ENCODE measurements around the gene PRSS1. TPM values are rescaled to one million over a fixed set of nuclear protein-coding genes. Genes with fewer than 3 reads are reported as not detected.

PRSS1 gene
- total RNA-seq (2014; rRNA removed; shearing (Covaris generic)) (not detected in 2 replicates), polyA plus RNA-seq (2016; fragmentation: Nextera tagmentation; extraction: Ambion mirVana) (not detected in 2 replicates)
- long read RNA-seq = 0 reads

DNA sequence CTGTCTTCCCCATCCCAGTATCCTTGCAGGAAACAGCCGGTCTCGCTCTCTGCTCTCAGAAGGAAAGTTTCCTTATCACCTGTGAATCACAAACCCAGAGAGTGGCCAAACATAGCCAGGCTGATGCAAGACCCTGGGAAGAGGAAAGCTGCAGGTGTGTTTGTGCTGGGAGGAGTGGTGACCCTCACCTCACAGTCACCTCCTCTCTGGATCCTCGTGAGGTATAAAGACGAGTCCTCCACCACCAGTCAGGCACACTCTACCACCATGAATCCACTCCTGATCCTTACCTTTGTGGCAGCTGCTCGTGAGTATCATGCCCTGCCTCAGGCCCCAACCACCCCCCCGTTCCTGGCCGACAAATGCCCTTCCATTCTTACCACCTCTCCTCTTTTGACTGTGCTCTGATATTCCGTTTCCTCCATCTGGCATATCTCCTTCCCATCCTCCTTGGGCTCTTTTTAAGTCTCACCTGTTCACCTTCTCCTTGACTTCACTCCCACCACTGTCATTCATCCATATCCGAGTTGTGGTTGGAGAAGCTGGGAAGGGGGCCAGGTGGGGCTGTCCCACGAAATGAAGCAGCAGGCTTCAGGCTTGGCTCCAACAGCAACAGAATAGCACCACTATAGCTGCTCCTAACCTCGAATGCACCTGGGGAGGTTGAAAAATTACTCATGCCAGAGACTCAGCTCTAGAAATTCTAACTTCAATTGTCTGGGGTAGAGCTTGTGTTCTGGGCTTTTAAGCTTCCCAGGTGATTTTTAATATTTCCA is at the start of gene PRSS1:
Gene PRSS1 (plus strand): TSS at position 255 of the 776 bp plus-strand sequence. CDS start 13 bp downstream, at position 268.
- Mint-ChIP-seq H3K27ac (no peak within 1 kb of the TSS), H3K27me3 (ENCODE audit: insufficient read depth, low read depth, poor library complexity) (peaks cover 13% of the 10 kb centered on the region)

More for the DNA sequence above, at the start of gene PRSS1:
- H3K36me3 Mint-ChIP-seq (ENCODE audit: low read depth) = 0 out of 3 replicates have a peak, but pooled peaks cover 2% of the 10 kb centered on the region
- no peaks in the 10 kb centered on the region for H3K9me3 Mint-ChIP-seq
- H3K79me2 ChIP-seq (replicated peaks; ENCODE audit: insufficient read depth) = no peaks in the 10 kb centered on the region
- H3K36me3 ChIP-seq (ENCODE audit: insufficient read depth) = no peaks in the 10 kb centered on the region
- H3K9me2 ChIP-seq (ENCODE audit: insufficient read depth) = no peaks in the 10 kb centered on the region
- H3F3A ChIP-seq (replicated peaks; ENCODE audit: low read depth) = no peaks in the 10 kb centered on the region
- no peaks in the 10 kb centered on the region for H3K27me3 ChIP-seq (ENCODE audit: insufficient read depth)
- no peak within 1 kb of the TSS for H3K4me2 ChIP-seq
- H3K4me1 Mint-ChIP-seq = no peaks in the 10 kb centered on the region
- no peak within 1 kb of the TSS for H2AFZ ChIP-seq
- ATAC-seq (no peak), DNase-seq (ENCODE audit: low spot score) (no peak)
- H3K4me3 Mint-ChIP-seq = no peak within 1 kb of the TSS
- no peaks in the 10 kb centered on the region for H4K20me1 ChIP-seq (replicated peaks; ENCODE audit: insufficient read depth)
- no peak within 1 kb of the TSS for H3K27ac ChIP-seq (ENCODE audit: low read depth)
- TF ChIP-seq, protein P1, sequence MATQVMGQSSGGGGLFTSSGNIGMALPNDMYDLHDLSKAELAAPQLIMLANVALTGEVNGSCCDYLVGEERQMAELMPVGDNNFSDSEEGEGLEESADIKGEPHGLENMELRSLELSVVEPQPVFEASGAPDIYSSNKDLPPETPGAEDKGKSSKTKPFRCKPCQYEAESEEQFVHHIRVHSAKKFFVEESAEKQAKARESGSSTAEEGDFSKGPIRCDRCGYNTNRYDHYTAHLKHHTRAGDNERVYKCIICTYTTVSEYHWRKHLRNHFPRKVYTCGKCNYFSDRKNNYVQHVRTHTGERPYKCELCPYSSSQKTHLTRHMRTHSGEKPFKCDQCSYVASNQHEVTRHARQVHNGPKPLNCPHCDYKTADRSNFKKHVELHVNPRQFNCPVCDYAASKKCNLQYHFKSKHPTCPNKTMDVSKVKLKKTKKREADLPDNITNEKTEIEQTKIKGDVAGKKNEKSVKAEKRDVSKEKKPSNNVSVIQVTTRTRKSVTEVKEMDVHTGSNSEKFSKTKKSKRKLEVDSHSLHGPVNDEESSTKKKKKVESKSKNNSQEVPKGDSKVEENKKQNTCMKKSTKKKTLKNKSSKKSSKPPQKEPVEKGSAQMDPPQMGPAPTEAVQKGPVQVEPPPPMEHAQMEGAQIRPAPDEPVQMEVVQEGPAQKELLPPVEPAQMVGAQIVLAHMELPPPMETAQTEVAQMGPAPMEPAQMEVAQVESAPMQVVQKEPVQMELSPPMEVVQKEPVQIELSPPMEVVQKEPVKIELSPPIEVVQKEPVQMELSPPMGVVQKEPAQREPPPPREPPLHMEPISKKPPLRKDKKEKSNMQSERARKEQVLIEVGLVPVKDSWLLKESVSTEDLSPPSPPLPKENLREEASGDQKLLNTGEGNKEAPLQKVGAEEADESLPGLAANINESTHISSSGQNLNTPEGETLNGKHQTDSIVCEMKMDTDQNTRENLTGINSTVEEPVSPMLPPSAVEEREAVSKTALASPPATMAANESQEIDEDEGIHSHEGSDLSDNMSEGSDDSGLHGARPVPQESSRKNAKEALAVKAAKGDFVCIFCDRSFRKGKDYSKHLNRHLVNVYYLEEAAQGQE (IDR thresholded peaks at IDR 0.05; ENCODE audit: unreplicated experiment) = no peak
- TF ChIP-seq, protein P2, sequence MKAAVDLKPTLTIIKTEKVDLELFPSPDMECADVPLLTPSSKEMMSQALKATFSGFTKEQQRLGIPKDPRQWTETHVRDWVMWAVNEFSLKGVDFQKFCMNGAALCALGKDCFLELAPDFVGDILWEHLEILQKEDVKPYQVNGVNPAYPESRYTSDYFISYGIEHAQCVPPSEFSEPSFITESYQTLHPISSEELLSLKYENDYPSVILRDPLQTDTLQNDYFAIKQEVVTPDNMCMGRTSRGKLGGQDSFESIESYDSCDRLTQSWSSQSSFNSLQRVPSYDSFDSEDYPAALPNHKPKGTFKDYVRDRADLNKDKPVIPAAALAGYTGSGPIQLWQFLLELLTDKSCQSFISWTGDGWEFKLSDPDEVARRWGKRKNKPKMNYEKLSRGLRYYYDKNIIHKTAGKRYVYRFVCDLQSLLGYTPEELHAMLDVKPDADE (IDR thresholded peaks at IDR 0.05) = no peak
- no peak for TF ChIP-seq CREB1 (CRISPR knock-in tag; IDR thresholded peaks at IDR 0.05; ENCODE audit: low read depth)
- no peak for TF ChIP-seq ZNF331 (CRISPR knock-in tag; IDR thresholded peaks at IDR 0.05; ENCODE audit: low read depth)
- TF ChIP-seq, protein P3, sequence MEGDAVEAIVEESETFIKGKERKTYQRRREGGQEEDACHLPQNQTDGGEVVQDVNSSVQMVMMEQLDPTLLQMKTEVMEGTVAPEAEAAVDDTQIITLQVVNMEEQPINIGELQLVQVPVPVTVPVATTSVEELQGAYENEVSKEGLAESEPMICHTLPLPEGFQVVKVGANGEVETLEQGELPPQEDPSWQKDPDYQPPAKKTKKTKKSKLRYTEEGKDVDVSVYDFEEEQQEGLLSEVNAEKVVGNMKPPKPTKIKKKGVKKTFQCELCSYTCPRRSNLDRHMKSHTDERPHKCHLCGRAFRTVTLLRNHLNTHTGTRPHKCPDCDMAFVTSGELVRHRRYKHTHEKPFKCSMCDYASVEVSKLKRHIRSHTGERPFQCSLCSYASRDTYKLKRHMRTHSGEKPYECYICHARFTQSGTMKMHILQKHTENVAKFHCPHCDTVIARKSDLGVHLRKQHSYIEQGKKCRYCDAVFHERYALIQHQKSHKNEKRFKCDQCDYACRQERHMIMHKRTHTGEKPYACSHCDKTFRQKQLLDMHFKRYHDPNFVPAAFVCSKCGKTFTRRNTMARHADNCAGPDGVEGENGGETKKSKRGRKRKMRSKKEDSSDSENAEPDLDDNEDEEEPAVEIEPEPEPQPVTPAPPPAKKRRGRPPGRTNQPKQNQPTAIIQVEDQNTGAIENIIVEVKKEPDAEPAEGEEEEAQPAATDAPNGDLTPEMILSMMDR (conservative IDR thresholded peaks at IDR 0.05; ENCODE audit: low read depth in 2 of 2) = no peak
- TF ChIP-seq JUNB (IDR thresholded peaks at IDR 0.05; ENCODE audit: unreplicated experiment) = no peak
- TF ChIP-seq STAT1 (IDR thresholded peaks at IDR 0.05; ENCODE audit: unreplicated experiment) = no peak
- TF ChIP-seq ZNF114 (CRISPR knock-in tag; IDR thresholded peaks at IDR 0.05) = no peak
- TF ChIP-seq POLR2AphosphoS5 (IDR thresholded peaks at IDR 0.05; ENCODE audit: low read depth) = no peak
- TF ChIP-seq, protein P4, sequence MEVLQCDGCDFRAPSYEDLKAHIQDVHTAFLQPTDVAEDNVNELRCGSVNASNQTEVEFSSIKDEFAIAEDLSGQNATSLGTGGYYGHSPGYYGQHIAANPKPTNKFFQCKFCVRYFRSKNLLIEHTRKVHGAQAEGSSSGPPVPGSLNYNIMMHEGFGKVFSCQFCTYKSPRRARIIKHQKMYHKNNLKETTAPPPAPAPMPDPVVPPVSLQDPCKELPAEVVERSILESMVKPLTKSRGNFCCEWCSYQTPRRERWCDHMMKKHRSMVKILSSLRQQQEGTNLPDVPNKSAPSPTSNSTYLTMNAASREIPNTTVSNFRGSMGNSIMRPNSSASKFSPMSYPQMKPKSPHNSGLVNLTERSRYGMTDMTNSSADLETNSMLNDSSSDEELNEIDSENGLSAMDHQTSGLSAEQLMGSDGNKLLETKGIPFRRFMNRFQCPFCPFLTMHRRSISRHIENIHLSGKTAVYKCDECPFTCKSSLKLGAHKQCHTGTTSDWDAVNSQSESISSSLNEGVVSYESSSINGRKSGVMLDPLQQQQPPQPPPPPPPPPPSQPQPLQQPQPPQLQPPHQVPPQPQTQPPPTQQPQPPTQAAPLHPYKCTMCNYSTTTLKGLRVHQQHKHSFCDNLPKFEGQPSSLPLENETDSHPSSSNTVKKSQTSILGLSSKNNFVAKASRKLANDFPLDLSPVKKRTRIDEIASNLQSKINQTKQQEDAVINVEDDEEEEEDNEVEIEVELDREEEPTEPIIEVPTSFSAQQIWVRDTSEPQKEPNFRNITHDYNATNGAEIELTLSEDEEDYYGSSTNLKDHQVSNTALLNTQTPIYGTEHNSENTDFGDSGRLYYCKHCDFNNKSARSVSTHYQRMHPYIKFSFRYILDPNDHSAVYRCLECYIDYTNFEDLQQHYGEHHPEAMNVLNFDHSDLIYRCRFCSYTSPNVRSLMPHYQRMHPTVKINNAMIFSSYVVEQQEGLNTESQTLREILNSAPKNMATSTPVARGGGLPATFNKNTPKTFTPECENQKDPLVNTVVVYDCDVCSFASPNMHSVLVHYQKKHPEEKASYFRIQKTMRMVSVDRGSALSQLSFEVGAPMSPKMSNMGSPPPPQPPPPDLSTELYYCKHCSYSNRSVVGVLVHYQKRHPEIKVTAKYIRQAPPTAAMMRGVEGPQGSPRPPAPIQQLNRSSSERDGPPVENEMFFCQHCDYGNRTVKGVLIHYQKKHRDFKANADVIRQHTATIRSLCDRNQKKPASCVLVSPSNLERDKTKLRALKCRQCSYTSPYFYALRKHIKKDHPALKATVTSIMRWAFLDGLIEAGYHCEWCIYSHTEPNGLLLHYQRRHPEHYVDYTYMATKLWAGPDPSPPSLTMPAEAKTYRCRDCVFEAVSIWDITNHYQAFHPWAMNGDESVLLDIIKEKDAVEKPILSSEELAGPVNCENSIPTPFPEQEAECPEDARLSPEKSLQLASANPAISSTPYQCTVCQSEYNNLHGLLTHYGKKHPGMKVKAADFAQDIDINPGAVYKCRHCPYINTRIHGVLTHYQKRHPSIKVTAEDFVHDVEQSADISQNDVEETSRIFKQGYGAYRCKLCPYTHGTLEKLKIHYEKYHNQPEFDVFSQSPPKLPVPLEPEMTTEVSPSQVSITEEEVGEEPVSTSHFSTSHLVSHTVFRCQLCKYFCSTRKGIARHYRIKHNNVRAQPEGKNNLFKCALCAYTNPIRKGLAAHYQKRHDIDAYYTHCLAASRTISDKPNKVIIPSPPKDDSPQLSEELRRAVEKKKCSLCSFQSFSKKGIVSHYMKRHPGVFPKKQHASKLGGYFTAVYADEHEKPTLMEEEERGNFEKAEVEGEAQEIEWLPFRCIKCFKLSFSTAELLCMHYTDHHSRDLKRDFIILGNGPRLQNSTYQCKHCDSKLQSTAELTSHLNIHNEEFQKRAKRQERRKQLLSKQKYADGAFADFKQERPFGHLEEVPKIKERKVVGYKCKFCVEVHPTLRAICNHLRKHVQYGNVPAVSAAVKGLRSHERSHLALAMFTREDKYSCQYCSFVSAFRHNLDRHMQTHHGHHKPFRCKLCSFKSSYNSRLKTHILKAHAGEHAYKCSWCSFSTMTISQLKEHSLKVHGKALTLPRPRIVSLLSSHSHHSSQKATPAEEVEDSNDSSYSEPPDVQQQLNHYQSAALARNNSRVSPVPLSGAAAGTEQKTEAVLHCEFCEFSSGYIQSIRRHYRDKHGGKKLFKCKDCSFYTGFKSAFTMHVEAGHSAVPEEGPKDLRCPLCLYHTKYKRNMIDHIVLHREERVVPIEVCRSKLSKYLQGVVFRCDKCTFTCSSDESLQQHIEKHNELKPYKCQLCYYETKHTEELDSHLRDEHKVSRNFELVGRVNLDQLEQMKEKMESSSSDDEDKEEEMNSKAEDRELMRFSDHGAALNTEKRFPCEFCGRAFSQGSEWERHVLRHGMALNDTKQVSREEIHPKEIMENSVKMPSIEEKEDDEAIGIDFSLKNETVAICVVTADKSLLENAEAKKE (CRISPR knock-in tag; IDR thresholded peaks at IDR 0.05) = no peak
- TF ChIP-seq EZH2 (IDR thresholded peaks at IDR 0.05; ENCODE audit: low read depth, unreplicated experiment) = no peak
- no peak for TF ChIP-seq NANOG (IDR thresholded peaks at IDR 0.05; ENCODE audit: borderline replicate concordance)
- TF ChIP-seq EZH2phosphoT487 (IDR thresholded peaks at IDR 0.05; ENCODE audit: unreplicated experiment) = no peak
- no peaks in the 10 kb centered on the region for H3K4me1 ChIP-seq (ENCODE audit: insufficient read depth)
- no peak within 1 kb of the TSS for H3K4me3 ChIP-seq

All from GM23338 (cell line).